Activated CD4-positive, alpha-beta T cell treated with anti-CD3 and anti-CD28 coated beads for 24 hours (primary cell): ENCODE measurements around the gene TSPEAR.
A peak's percentile ranks its signal among the peaks of the same experiment; 100 is the strongest.

Source experiments
- DNase-seq, 2 donors: peaks; one replicate each; pipeline ENCODE4 v3.0.0-alpha.2; 2020; ENCODE audit warnings: low read depth in 2 of 2

Gene TSPEAR

DNA sequence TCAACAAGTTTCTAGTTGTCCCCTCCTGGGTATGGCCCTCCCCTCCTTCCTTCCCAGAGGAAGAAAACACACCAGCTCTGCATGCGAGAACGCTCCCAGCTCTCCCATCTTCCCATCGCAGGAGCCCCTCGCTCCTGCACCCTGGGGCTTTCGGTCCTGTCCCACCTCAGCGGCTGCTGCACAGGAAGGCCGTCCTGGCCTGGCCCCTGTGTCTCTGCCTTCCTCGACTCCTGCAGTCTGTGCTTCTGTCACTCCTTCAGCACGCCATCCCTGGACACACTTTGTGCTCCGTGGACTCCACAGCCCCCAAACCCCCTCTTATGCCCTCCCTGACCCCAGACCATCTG lies 194.6 kb downstream of the TSPEAR start:
- DNase-seq: no peak

DNA sequence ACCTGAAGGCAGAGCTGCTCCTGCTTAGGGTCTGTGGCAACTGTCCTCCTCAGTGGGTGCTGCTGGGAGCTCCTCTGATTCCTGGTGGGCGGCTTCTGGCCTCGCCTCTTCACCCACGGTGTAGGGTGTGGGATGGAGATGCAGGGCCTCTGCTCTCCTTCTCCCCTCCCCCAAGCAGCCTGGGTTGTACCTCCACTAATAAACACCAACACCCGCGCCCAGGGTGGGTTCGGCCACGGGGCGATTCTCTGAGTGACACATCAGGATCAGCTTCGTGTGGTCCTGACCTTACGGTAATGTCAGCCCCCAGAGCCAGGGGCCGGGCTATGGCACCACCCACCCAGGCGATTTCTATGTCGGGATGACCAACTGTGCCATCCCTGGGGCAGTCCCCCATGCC lies 195.0 kb downstream of the TSPEAR start:
- no peak for DNase-seq

DNA sequence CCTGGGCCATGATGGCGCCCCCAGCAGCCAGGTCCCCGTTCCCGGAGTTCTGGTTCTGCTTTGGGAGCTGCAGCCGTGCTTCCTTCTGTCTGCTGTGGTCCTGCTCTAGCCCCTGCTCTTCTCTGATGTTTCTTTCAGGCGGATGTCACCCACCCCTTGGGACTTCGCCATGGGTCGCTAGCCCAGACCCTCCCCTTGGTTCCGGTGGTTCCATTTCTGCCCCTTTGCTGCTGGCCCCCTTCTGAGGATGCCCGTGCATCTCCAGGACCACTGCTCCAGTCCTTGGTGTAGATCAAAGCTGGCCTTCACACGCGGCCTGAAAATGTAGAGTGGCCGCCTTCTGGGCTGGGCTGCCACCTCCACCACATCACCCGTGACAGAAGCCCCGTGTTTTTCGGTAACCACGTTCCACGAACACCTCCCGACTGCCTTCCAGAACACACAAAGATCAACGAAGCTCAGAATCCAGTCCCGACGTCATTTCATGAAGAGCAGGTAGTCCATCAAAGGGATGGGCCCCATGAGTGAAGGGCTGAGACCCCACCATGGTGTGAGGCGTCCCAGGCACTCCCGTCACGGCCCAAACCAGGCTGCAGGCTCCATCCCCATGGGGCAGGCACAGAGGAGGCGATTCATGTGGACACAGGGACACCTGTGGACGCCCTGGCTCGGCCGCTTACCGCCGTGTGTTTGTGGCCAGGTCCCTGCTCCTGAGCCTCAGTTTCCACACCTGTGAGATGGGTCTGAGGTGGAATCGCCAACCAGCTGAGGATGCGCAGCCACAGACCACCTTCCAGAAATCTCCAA lies 195.8 kb downstream of the TSPEAR start:
- no peak for DNase-seq

DNA sequence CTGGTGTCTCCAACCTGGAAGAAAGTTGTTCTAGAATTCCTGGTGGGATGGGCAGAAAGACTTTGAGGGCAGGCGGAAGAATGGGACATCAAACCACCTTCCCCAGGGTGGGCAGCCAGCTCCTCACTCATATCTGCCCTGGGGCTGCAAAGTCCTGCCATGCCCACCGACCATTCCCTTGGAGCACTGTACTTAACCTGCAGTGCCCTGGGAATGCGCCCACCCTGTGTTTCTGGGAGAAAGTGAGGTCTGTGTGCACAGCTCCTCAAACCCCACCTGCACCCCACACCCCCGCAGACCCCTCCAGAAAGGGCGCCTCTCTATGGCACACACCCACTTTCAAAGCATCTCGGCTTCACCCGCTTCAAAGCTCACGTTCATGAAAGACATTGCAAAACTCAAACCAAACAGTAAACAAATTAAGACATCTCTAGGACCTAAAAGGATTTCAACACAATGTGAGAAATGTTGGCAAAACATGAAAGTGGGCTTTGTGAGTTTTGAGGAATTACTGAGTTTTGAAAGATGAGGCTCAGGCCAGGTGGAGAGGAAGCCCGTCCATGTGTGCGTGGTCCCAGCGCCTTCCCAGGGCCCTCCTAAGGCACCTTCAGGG lies 196.5 kb downstream of the TSPEAR start:
- DNase-seq: no peak

DNA sequence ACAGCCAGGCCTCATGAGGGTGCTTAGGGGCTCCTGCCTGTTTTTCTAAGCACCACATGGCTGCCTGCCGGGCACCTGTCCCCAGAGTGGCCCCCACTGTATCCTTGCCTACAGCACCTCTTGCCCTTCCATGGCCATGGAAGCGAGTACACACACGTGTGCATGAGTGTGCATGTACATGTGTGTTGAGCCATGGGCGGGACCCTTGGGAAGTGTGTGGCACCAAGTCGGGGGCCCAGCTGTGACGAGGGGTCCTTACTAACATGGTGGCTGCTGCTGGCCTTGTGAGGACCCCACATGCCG lies 197.2 kb downstream of the TSPEAR start:
- no peak for DNase-seq

DNA sequence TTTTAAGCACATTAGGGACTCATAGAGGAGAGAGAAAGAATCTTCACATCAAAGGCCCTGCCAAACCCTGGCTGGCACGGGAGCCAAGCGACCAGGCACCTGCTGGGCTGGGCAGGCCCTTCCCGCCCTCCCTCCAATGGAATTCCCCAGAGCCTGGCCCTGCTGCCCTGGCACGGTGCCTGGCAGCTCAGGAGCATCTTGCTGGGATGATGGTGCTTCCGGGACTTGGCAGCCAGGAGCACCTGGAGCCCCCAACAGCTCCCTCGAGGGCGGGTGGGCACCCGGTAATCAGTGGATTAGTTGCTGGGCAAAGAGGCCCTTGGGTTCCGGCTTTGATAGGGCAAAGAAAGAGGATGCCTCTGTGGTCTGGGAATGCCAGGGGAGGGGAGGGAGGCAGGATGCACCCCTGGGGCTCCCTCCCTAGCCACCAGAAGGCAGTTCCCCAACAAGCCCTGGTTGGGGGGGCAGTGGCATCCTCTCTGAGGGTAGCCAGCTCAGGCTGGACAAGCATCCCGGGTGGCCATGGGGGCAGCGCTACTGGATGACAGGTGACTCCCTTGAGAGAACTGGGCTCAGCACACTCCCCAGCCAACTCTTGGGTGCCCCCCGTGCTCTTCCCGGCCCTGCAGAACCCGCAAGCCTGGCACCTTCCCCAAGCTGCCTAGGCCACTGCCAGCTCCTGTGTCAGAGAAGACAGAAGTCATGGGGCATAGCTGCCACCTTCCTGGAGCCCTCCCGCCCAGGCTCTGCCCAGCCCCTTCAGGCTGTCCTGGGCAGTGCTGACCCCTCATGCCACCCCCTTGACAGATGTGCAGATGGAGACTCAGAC lies 197.8 kb downstream of the TSPEAR start:
- DNase-seq: no peak

DNA sequence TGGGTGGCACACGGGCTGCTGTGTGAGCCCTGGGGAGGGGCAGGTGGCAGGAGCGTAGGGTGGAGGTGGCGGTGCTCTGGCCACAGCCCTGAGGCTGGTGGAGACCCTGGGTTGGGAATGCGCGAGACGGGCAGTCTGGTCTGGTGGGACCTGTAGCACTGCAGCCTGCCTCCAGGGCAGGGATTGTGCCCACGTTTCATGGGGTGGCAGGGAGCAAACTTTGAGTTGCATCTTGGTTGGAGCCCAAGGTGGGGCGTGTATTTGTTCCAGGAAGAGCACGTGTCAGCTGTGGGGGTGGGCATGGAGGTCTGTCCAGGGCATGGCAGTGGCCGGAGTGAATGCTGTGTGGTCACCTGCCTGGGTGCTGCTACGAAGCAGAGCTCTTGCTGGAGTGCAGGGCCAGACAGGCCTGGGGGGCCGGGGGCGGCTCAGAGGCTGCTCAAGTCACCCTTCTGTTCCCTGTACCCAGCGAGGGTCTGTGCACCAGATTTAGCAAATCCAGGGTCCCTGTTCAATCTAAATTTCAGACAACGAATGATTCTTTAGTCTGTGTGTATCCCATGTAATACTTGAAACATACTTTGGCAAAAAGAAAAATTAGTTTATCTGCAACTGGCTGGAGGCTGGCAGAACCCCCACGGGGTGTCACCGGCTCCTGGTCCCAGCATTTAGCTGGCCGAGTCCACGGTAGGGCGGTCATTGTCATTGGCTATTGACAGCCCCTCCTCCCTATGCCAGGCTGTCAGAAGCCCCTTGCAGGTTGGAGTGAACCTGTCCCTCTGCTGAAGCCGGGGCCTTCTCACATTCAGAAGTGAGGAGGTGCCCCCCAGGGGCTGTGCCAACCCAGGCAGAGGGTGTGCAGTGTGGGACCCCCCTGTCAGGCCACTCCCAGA lies 198.6 kb downstream of the TSPEAR start:
- DNase-seq: no peak

DNA sequence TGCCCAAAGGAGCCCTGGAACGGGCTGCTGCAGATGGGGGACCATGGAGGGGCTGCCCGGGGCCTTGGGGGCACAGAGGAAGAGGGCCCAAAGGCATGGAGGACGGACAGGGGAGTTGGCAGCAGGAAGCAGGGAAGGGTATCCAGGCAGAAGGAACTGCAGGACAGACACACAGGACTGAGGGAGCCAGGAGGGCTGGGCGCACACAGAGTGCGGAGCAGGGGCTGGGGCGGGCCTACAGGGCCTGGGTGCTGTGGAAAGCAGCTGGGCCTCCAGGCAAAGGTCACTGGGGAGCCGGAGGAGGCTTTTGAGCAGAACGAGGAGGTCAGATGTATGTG lies 199.5 kb downstream of the TSPEAR start:
- no peak for DNase-seq

DNA sequence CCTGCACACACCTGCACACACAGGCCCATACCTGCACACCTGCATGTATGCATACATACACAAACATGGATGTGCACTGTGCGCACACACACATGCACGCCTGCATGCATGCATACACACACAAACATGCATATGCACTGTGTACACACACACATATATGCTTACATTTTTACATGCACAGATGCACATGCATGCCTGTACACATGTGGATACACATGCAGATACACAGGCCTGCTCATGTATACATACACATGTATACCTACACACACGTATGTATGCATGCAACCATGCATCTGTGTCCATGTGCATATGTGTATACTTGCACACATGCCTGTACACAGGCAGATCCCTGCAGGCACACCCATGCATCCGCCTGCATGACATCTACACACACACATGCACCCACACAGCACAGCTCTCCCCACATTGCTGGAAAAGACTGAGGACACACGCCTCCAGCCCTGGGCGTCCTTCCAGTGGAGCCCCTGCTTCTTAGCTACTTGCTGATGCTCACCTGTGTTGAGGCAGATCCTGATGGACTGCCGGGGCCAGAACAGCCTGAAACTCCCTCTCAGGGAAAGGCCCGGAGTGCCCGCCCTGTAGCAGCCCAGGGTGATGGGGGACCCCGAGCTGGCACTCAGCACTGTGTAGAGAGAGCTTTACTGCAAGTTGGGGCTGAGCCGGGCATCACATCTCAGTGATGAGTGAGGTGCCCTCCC lies 200.0 kb downstream of the TSPEAR start:
- DNase-seq: no peak

DNA sequence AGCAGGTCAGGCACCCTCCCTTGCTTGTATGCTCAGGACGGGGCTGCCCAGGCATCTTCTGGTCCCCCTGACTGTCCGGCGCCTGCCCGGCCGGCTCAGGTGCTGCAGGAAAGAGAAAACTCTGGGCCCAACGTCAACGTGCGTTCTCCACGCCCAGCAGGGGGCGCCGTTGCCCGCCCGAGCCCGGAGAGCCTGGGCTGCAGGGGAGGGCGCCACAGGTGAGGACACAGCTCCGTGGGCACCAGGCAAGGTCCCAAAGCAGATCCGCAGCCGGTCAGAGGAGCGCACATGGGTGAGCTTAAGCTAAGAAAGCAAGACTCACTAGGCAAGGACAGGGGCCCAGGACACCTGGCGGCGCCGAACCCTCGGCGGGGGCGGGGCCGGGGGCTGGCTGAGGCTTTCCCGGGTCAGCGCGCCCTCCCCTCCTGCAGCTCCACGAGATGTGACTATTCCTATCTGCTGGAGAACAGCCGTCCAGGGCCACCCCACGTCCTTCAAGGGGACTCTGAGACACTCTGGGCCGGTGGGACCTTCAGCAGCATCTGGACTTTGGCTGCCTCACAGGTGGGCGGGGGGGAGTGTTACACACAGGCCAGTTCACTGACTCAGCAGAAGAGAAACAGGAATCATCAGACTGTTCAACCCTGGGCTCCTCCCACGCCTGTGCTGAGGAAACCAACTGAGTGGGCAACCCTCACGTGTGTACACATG lies 200.7 kb downstream of the TSPEAR start:
- peak; percentile 67 to 73 for DNase-seq

DNA sequence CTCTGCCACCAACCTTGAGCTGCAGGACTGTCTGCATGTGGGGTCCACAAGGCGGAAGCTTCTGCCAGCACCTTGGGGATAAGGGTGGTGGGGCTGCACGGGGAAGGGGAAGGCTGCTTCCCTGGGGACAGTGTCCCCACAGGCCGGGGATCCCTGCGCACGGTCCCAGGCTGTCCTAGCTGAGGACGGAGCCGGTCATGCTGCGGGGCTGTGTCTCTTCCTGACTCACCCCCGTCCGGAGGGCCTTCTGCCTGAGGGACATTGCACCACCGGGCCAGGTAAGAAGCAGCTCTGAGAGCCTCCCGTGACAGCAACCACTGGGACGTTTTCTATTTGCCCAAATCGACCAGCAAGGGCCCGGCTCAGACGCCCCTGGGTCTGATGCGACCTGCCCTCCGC lies 201.3 kb downstream of the TSPEAR start:
- DNase-seq: no peak

DNA sequence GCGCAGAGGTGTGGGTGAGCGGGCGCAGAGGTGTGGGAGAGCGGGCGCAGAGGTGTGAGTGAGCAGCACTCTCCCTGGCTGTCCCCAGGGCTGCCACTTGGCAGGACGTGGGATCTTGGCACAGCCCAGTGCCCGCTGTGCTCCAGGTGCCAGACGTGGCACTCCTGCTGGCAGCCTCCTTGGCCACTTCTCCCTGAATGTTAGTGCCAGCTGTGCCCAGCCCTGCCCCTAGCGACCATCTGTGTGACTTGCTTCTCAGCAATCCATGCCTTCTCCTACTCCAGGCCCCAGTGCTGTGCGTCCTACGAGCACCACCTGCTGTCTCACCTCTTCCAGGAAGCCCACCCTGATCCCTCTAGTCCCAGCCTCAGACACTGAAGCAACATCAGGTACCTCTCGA lies 201.8 kb downstream of the TSPEAR start:
- no peak for DNase-seq

DNA sequence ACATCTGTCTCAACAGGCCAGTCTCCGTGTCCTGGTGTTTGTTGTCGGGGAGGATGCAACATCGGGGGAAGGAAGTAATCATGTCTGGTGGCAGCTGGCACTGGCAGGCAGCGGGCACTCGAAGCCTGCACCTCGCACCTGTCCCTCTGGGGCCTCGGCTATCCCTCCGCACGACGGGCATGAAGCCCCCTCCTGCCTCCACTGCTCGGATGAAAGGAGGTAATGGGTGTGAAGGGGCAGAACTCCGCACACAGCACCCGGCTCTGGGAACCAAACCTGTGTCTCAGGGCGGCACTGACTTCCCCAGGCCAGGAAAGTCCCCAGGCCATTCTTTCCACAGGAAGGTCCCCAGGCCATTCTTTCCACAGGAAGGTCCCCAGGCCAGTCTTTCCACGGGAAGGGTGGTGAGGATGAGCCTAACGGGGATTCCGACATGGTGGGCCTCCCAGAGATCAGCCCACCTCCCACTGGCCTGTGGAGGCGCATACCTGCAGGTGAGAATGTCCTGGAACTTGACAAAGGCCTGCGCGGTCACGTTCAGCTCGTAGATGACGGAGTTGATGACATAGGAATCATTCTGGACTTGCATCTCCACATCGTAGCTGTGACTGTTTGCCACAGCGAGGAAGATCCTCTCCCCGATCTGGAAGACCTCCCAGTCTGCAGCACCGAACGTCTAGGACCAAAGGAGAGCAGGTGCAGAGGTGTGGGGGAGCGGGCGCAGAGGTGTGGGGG lies 202.5 kb downstream of the TSPEAR start:
- DNase-seq: no peak

DNA sequence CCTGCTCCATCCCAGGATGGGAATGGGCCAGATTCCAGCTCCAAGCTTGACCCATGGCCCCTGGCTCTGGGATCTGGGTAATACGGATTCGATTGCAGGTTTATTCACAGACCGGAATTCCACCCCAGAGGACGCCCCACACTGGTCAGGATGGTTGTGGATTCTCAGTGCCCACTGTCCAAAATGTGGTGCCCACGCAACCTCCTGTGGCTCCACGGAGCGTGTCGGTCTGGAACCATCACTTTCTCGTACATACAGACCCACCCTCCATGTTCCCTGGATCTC lies 203.0 kb downstream of the TSPEAR start:
- no peak for DNase-seq

DNA sequence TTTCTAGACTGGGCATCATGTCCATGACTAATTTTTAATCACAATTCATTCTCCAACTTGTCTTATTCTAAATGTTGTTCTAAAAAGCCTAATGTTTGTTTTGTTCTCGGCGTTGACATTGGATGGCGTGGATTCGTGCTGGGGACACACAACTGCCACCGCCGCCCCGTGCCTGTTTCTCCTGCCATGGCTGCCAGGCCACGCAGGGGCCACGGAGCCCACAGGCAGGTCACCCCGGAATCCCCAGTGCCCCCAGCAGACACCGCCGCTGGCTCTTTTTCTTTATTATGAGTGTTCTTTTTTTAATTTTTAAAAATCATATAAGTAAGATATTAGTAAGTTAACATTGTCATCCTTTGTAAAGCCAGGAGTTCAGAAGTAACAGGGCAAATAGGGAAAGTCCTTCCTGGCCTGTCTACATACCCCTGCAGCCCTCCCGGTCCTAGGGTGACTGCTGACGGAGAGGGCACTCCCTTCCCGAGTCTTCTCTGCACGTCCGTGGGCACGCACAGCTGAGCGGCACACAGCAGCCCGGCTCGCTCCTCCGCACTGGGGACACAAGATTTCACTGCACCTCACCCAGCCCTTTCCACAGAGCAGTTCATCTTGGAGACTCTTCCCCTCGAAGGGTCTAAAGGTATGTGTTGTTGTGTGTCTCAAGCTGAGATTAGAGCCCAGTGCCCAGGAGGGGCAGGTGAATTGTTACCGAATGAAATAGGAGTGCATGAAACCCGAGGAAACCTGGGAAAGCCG lies 203.5 kb downstream of the TSPEAR start:
- DNase-seq: no peak

DNA sequence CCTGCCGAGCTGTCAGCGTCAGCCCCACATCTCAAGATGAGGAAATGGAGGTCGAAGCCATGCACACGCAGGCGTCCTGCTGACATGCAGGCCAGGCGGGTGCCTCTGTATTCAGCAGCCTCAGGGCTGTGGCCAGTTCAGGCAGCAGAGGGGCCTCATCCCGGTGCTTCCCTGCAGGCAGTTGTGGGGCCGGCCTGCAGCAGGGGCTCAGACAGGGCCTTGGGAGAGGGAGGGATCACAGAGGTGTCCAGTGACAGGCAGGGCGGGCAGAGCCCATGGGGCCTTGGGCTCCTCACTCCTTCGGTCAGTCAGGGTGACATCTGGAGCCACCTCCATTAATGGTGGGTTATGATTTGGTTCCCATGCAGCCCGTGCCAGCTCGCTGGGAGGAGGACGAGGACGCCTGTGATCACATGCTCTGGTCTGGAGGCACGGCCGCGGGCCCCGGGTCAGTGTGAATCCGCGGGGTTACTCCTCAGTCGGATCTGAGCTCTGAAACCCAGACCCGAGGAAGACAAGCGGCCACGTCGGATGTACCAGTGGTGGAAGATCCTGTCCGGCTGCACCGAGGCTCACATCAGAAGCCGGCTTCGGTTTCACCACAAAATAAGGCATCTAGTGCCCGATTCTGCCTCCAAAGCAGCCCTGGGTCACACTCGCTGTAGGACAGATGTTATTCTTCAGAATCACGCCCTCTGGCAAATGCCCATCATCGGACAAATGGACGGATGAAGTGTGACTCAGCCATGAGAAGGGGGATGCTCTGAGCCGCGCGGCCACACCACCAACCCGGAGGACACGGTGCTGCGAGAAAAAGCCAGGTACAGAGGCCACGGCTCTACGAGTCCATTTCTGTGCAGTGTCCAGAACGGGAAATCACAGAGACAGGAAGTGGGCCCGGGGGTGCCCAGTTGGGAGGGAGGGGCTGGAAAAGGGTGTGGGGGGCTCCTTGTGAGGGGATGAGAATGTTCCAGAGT lies 204.8 kb downstream of the TSPEAR start:
- no peak for DNase-seq

DNA sequence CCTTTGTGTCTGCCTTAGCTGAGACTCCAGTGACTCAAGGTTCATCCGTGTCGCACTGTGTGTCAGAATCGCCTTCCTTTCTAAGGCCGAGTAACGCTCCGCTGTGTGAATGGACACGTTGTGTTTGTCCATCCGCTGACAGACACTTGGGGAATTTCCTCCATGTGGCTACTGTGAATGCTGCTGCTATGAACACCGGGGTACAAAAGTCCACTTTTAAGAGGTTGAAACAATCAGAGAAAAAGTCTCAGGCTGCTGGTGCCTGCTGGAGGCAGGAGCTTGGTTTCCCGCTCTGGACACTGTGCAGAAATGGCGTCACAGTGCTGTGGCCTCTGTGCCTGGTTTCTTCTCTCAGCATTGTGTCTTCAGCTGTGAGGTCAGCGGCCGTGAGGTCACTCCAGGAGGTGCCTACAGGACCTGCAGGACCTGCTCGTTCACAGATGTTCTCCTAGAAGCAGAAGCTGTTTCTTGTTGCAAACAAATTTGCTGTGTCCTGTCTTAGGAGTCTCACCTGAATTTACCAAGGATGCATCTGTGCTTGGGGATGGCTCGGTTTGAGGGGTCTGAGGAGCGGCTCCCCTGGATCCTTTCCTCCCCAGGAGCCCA lies 205.6 kb downstream of the TSPEAR start:
- DNase-seq: no peak

DNA sequence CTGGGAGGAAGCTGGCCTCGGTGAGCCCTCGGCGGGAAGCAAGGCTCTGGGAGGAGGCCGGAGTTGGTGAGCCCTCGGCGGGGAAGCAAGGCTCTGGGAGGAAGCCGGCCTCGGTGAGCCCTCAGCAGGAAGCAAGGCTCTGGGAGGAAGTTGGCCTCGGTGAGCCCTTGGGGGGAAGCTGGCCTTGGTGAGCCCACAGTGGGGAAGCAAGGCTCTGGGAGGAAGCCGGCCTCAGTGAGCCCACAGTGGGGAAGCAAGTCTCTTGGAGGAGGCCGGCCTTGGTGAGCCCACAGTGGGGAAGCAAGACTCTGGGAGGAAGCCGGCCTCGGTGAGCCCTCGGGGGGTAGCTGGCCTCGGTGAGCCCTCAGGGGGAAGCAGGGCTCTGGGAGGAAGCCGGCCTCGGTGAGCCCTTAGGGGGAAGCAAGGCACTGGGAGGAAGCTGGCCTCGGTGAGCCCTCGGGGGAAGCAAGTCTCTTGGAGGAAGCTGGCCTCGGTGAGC lies 207.4 kb downstream of the TSPEAR start:
- no peak for DNase-seq
